Heart left ventricle (tissue), 16 donors: ENCODE data around the gene SRBD1. TPM values are rescaled to one million over a fixed set of nuclear protein-coding genes. Genes with fewer than 3 reads are reported as not detected.

Experiments
- ATAC-seq, 4 donors: fragments of 200-7000 bp; cut with Tn5 transposase; one replicate each; pipeline ENCODE4 v1.9.1; 2020 to 2022; ENCODE audit warnings: moderate library complexity in 4 of 4, mild to moderate bottlenecking in 3 of 4, moderate number of reproducible peaks in 1 of 4
- DNase-seq, 5 donors: peaks; one replicate each; pipeline ENCODE4 v3.0.0-alpha.2; 2020
- H3K27ac ChIP-seq, 12 donors: fragments of 200-600 bp; sonication (generic) in 4 of 12; one replicate each; pipeline versions ENCODE4 v1.5.0 to v1.8.0; 2016 to 2022; ENCODE audit warnings: mild to moderate bottlenecking in 2 of 12
- H3K27me3 ChIP-seq, 9 donors: fragments of 200-600 bp; sonication (generic) in 2 of 9; one replicate each; pipeline versions ENCODE4 v1.5.1 to v1.8.0; 2016 to 2022; ENCODE audit warnings: mild to moderate bottlenecking in 3 of 9
- H3K36me3 ChIP-seq, 9 donors: fragments of 200-600 bp; sonication (generic) in 2 of 9; one replicate each; pipeline versions ENCODE4 v1.5.0 to v1.8.0; 2018 to 2022; ENCODE audit warnings: mild to moderate bottlenecking in 2 of 9
- H3K4me1 ChIP-seq, 12 donors: fragments of 200-600 bp; sonication (generic) in 4 of 12; one replicate each; pipeline versions ENCODE4 v1.5.0 to v1.8.0; 2016 to 2022; ENCODE audit warnings: mild to moderate bottlenecking in 3 of 12
- H3K4me3 ChIP-seq, 12 donors: fragments of 200-600 bp; sonication (generic) in 4 of 12; one replicate each; pipeline versions ENCODE4 v1.5.0 to v1.8.0; 2017 to 2022; ENCODE audit warnings: mild to moderate bottlenecking in 9 of 12, moderate library complexity in 4 of 12
- H3K9me3 ChIP-seq, 12 donors: fragments of 200-600 bp; sonication (generic) in 4 of 12; one replicate each; pipeline versions ENCODE4 v1.5.0 to v1.8.0; 2016 to 2022; ENCODE audit warnings: mild to moderate bottlenecking in 1 of 12
- POLR2A ChIP-seq, 2 donors: fragments of 450-650 bp; IDR thresholded peaks; one replicate each; pipeline ENCODE4 v1.6.1; 2017; ENCODE audit warnings: antibody characterized with exemption in 2 of 2, mild to moderate bottlenecking in 2 of 2, moderate library complexity in 2 of 2
- WGBS, 4 donors: extraction: QIAGEN DNeasy Blood & Tissue Kit in 2 of 4; methylation state at CpG; one replicate each; pipeline versions ENCODE4 v1.1.5 to v1.1.7; 2013 to 2018; 5-methylcytosine and 5-hydroxymethylcytosine counted together
- intact Hi-C, 10 donors: fragments of 100-400 bp; cut with DNase I; formaldehyde crosslinking; loops; one replicate each; pipeline versions ENCODE4 v1.11.1 to v1.14.2; 2022
- polyA plus RNA-seq, 2 donors: library from polyadenylated mRNA; stranded (reverse); fragments of 200-250 nt; gene quantifications; one replicate each; pipeline ENCODE4 v1.2.3, GENCODE V29; 2013
- total RNA-seq, 9 donors: library from RNA; depleted of rRNA in 2 of 9; stranded (reverse); fragments of >200 nt in 2 of 9; fragmentation: NEBNext Ultra II Directional in 3 of 9; extraction: Animal tissue kit (Norgen Biotek cat#: 25700) in 3 of 9; gene quantifications; one replicate each; pipeline versions ENCODE4 v1.1.0 to v1.2.4, GENCODE V29; 2016 to 2023
- TF ChIP-seq, protein P1 (sequence below), 12 donors: fragments of 200-600 bp; sonication (generic) in 4 of 12; IDR thresholded peaks; one replicate each; pipeline versions ENCODE4 v1.5.0 to v1.8.0; 2018 to 2022; ENCODE audit warnings: antibody characterized with exemption in 12 of 12, mild to moderate bottlenecking in 5 of 12
- donor health status: ischemic (EF 13 %, LVEDD 7.1; RV severe dilation, severe dysfunction).
- donor health status: healthy with polysubstance abuse.
- donor health status: DM: no; HTN: yes; CAD: no.
- donor health status: DM: no; HTN: no; CAD: no.
- donor health status: ischemic (EF 25% LVEDD 6.9; RV normal size, moderate dysfunction).
- donor health status: ischemic (EF 25% LVEDD 5.7; RV mildly dilated, moderate dysfunction).
- donor health status: healthy.
- donor health status: DM: yes; HTN: yes; CAD: no.
- donor health status: ischemic (EF 35%, LVEDD 5.7; RV mildly dilated, moderate dysfunction).
- donor health status: nonischemic (EF 11% LVEDD 7.7; RV severe dilation, severe dysfunction).
- donor health status: DM: yes; HTN: yes; CAD: no.
- donor health status: PGD.
- donor health status: ischemic (EF 29% LVEDD 5.4; RV normal size, mild dysfunction).
- donor health status: nonischemic (EF 23%, LVEDD 6.1; RV moderate dilation, normal function).

The SRBD1 gene
- total and polyA plus RNA-seq, 11 donors = 3.0 to 16.9 (median 10.2) TPM

DNA sequence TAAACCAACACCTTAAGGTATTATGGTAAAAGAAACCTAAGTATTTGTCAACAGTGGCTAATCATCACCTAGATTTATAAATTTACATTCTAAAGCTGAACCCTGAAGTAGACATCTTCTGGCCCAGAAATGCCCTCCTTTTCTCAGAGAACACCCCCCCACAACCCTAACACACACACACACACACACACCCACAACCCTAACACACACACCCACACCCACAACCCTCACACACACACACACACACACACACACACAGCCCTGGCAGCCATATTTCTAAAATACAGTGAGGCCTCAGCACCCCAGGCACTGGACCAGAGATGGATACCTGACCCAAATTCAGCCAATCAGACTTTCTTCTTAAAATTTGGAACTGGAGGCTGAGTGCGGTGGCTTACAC lies 14.3 kb downstream of the SRBD1 start:
- peaks cover 0 to 59% (median 47%) of the 10 kb centered on the region in 9 donors for H3K36me3 ChIP-seq
- WGBS, 4 donors = 96 to 100% (median 99%) methylated on average over 1 of the region's 1 CpG
- no peaks in the 10 kb centered on the region for H3K9me3 ChIP-seq
- peaks cover 0 to 17% (median 6%) of the 10 kb centered on the region in 12 donors for H3K4me1 ChIP-seq
- intact Hi-C loops = no loop called here
- no peak overlapping the region for H3K4me3 ChIP-seq
- DNase-seq (no peak), ATAC-seq (no peak)
- H3K27me3 ChIP-seq = no peaks in the 10 kb centered on the region
- TF ChIP-seq, protein P1, sequence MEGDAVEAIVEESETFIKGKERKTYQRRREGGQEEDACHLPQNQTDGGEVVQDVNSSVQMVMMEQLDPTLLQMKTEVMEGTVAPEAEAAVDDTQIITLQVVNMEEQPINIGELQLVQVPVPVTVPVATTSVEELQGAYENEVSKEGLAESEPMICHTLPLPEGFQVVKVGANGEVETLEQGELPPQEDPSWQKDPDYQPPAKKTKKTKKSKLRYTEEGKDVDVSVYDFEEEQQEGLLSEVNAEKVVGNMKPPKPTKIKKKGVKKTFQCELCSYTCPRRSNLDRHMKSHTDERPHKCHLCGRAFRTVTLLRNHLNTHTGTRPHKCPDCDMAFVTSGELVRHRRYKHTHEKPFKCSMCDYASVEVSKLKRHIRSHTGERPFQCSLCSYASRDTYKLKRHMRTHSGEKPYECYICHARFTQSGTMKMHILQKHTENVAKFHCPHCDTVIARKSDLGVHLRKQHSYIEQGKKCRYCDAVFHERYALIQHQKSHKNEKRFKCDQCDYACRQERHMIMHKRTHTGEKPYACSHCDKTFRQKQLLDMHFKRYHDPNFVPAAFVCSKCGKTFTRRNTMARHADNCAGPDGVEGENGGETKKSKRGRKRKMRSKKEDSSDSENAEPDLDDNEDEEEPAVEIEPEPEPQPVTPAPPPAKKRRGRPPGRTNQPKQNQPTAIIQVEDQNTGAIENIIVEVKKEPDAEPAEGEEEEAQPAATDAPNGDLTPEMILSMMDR (IDR thresholded peaks at IDR 0.05) = no peak
- TF ChIP-seq POLR2A (IDR thresholded peaks at IDR 0.05) = no peak
- no peak overlapping the region for H3K27ac ChIP-seq

DNA sequence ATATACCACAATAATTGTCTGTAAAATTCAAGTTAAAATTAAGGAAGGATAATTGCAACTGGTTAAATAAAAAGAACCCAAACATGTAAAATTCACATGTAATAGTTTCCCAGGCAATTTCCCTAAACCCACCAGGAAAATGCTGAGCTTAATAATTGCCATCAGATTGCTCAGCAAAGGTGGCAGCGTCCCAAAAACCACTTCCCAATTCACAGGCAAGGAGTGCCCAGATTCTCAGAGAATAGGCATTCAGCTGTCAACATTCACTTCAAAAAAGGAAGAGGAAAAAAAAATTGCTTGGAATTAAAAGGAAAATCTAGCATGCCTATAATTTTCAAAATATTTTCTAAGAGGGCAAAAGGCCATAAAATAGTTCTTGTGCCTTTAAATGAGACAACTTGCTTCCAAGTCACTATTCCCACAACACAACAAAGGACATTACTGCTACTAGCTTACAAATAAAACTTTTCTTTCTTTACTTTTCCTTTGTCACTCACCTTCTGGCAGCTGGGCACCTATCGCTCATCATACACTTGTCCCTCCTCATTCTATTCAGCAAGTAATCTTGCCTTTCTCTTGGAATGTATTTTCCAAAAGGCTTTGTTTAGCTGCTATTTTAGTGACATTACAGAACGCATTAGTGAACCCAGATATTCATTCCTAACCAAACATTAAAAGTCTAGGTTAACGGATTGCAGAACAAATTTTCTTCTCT lies 15.2 kb downstream of the SRBD1 start:
- ATAC-seq (no peak), DNase-seq (peak in 4 of 5 donors; percentile 36 to 53 (median 44))
- H3K4me1 ChIP-seq = peaks cover 0 to 17% (median 6%) of the 10 kb centered on the region in 12 donors
- H3K27me3 ChIP-seq = no peaks in the 10 kb centered on the region
- peaks cover 0 to 50% (median 39%) of the 10 kb centered on the region in 9 donors for H3K36me3 ChIP-seq
- H3K4me3 ChIP-seq = no peak overlapping the region
- H3K27ac ChIP-seq = peak overlapping the region in 1 of 12 donors; percentile 9
- intact Hi-C loops = no loop called here
- no peak for TF ChIP-seq POLR2A (IDR thresholded peaks at IDR 0.05)
- TF ChIP-seq, protein P1 (IDR thresholded peaks at IDR 0.05) = no peak
- no peaks in the 10 kb centered on the region for H3K9me3 ChIP-seq
- WGBS, 4 donors = 75 to 85% (median 77%) methylated on average over 4 of the region's 4 CpGs

DNA sequence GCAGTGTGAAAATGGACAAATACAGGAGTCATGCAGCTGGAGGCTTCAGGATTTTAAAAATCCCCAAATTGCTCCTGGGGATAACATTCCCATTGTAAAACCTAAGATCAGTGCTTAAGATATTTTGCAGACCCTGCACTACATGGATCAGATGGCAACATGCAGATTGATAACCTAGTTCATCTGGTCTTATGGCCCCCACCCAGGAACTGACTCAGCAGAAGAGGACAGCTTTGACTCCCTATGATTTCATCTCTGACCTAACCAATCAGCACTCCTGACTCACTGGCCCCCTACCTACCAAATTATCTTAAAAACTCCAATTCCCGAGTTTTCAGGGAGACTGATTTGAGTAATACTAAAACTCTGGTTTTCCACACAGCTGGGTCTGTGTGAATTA lies 20.0 kb downstream of the SRBD1 start:
- DNase-seq (no peak), ATAC-seq (no peak)
- Histone ChIP-seq H3K4me1 (peaks cover 0 to 24% (median 5%) of the 10 kb centered on the region in 12 donors), H3K9me3 (no peaks in the 10 kb centered on the region), H3K4me3 (no peak overlapping the region), H3K36me3 (peaks cover 0 to 6% (median 0%) of the 10 kb centered on the region in 9 donors), H3K27ac (no peak overlapping the region), H3K27me3 (no peaks in the 10 kb centered on the region)
- 35 to 97% (median 89%) methylated on average over 1 of the region's 1 CpG for WGBS, 4 donors
- TF ChIP-seq, protein P1 (IDR thresholded peaks at IDR 0.05) = no peak
- no peak for TF ChIP-seq POLR2A (IDR thresholded peaks at IDR 0.05)
- intact Hi-C loops = no loop called here

DNA sequence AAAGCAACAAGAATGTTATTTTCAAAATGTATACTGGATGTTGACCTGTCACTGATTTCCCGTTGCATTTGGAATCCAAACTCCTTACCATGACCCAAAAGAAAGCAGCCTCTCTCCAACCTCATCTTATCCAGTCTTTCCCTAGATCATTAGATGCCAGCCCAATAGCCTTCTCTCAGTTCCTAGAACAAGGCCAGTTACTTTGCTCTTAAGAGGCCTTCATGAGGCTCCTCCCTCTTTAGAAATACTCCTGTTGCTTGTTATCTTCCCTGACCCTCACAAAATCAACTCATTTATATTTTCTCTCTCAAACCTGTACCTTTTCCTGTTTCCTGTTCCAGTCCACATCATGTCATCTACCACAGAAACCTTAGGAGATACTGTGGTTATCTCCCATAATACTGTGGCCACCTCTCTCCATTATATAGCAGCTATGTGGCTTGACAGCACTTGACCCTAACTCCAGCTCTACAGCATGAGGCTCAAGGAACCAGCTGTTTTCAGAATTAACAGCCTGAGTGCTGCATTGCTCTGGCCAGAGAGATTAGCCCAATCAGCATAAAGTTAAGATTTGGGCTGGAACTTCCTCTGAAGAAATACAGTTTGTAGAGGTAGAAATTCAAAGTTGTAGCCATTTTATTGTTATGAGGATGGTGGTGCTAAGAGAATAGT lies 22.8 kb downstream of the SRBD1 start:
- H3K9me3 ChIP-seq = no peaks in the 10 kb centered on the region
- H3K4me3 ChIP-seq = no peak overlapping the region
- H3K27me3 ChIP-seq = no peaks in the 10 kb centered on the region
- WGBS, 4 donors = 89 to 97% (median 94%) methylated on average over 1 of the region's 1 CpG
- no peak for TF ChIP-seq POLR2A (IDR thresholded peaks at IDR 0.05)
- TF ChIP-seq, protein P1 (IDR thresholded peaks at IDR 0.05) = no peak
- ATAC-seq = peak in 1 of 4 donors; percentile 24
- H3K27ac ChIP-seq = no peak overlapping the region
- peaks cover 0 to 17% (median 0%) of the 10 kb centered on the region in 12 donors for H3K4me1 ChIP-seq
- intact Hi-C loops = loop anchor here in 1 of 10 donors (5.0 kb wide), 1 partner anchor 349 kb away; no protein-coding TSS in a partner anchor
- DNase-seq = no peak
- peaks cover 0 to 2% (median 0%) of the 10 kb centered on the region in 9 donors for H3K36me3 ChIP-seq
